Neuronal stem cell (in vitro differentiated cells): Measurements from ENCODE around the gene LCLAT1.
A peak's percentile ranks its signal among the peaks of the same experiment; 100 is the strongest.

Source experiments
- DNase-seq: peaks from one replicate; pipeline ENCODE4 v3.0.0-alpha.2; 2013; ENCODE audit warnings: low spot score
- H2AFZ ChIP-seq: one replicate; pipeline ENCODE4 v1.6.1; 2013; ENCODE audit warnings: mild to moderate bottlenecking, low read length, inconsistent platforms
- H2AK5ac ChIP-seq: 2 replicates; pipeline ENCODE4 v1.6.1; 2013; ENCODE audit warnings: low read depth, mild to moderate bottlenecking, inconsistent platforms, low read length, moderate library complexity, mixed read lengths
- H2BK120ac ChIP-seq: 2 replicates; pipeline ENCODE4 v1.6.1; 2013; ENCODE audit warnings: low read depth, mild to moderate bottlenecking, inconsistent platforms, low read length, moderate library complexity, mixed read lengths
- H2BK12ac ChIP-seq: one replicate; pipeline ENCODE4 v1.6.1; 2013; ENCODE audit warnings: low read length, inconsistent platforms
- H2BK15ac ChIP-seq: 2 replicates; pipeline ENCODE4 v1.6.1; 2013; ENCODE audit warnings: mild to moderate bottlenecking, low read length, inconsistent platforms, mixed read lengths
- H2BK5ac ChIP-seq: one replicate; pipeline ENCODE4 v1.6.1; 2013; ENCODE audit warnings: inconsistent platforms, mild to moderate bottlenecking, low read length, moderate library complexity
- H3K14ac ChIP-seq: one replicate; pipeline ENCODE4 v1.6.1; 2013; ENCODE audit warnings: low read length, inconsistent platforms
- H3K18ac ChIP-seq: 2 replicates; pipeline ENCODE4 v1.6.1; 2013; ENCODE audit warnings: low read length, inconsistent platforms
- H3K23ac ChIP-seq: 2 replicates; pipeline ENCODE4 v1.6.1; 2013; ENCODE audit warnings: low read depth, mild to moderate bottlenecking, mixed read lengths, low read length, inconsistent platforms; ENCODE audit not compliant: poor library complexity
- H3K27ac ChIP-seq: replicated peaks from 3 replicates; pipeline ENCODE4 v1.5.1; 2013; ENCODE audit warnings: low read length, inconsistent platforms
- H3K27me3 ChIP-seq, 3 experiments: 2 replicates each; pipeline ENCODE4 v1.6.1; 2013; ENCODE audit warnings: low read length in 3 of 3, mild to moderate bottlenecking in 2 of 3, inconsistent platforms in 1 of 3, low read depth in 1 of 3, mixed read lengths in 1 of 3, moderate library complexity in 1 of 3; ENCODE audit not compliant: control insufficient read depth in 3 of 3, insufficient read depth in 3 of 3
- H3K36me3 ChIP-seq, 2 donors: replicated peaks in 1 of 2; 2 replicates each; pipeline ENCODE4 v1.6.1; 2013; ENCODE audit warnings: low read length in 2 of 2; ENCODE audit not compliant: control insufficient read depth in 2 of 2, insufficient read depth in 2 of 2
- H3K4ac ChIP-seq: 2 replicates; pipeline ENCODE4 v1.6.1; 2013; ENCODE audit warnings: inconsistent platforms, mild to moderate bottlenecking, low read length, moderate library complexity
- H3K4me1 ChIP-seq, 2 donors: 1 replicate in 1 of 2; 2 replicates in 1 of 2; pipeline ENCODE4 v1.6.1; 2013; ENCODE audit warnings: low read length in 2 of 2, low read depth in 1 of 2; ENCODE audit not compliant: control insufficient read depth in 2 of 2, insufficient read depth in 1 of 2
- H3K4me2 ChIP-seq: one replicate; pipeline ENCODE4 v1.6.1; 2013; ENCODE audit warnings: mild to moderate bottlenecking, low read length, inconsistent platforms; ENCODE audit not compliant: insufficient read depth, poor library complexity, severe bottlenecking
- H3K4me3 ChIP-seq, 2 donors: 2 replicates each; pipeline ENCODE4 v1.5.1; 2013; ENCODE audit warnings: low read length in 2 of 2, mild to moderate bottlenecking in 2 of 2, inconsistent platforms in 1 of 2, moderate library complexity in 1 of 2
- H3K79me1 ChIP-seq: one replicate; pipeline ENCODE4 v1.6.1; 2013; ENCODE audit warnings: low read depth, mild to moderate bottlenecking, inconsistent platforms, low read length, moderate library complexity
- H3K9ac ChIP-seq: one replicate; pipeline ENCODE4 v1.6.1; 2013; ENCODE audit warnings: mild to moderate bottlenecking, low read depth, low read length, inconsistent platforms; ENCODE audit not compliant: poor library complexity
- H3K9me3 ChIP-seq, 2 donors: replicated peaks in 1 of 2; 2 replicates each; pipeline versions ENCODE3 to v1.6.1; 2013; ENCODE audit warnings: low read length in 2 of 2, mild to moderate bottlenecking in 2 of 2, inconsistent platforms in 1 of 2, low read depth in 1 of 2, mixed read lengths in 1 of 2, moderate library complexity in 1 of 2; ENCODE audit not compliant: control insufficient read depth in 2 of 2, insufficient read depth in 1 of 2
- H4K8ac ChIP-seq: one replicate; pipeline ENCODE4 v1.6.1; 2013; ENCODE audit warnings: low read depth, mild to moderate bottlenecking, inconsistent platforms, low read length, moderate library complexity
- H4K91ac ChIP-seq: one replicate; pipeline ENCODE4 v1.6.1; 2013; ENCODE audit warnings: low read length, low read depth, mild to moderate bottlenecking, inconsistent platforms; ENCODE audit not compliant: poor library complexity
- WGBS, 2 donors: extraction: QIAGEN DNeasy Blood & Tissue Kit; methylation state at CpG; one replicate each; pipeline ENCODE4 v1.1.7; 2013; ENCODE audit warnings: missing lambda C conversion rate in 2 of 2, mixed read lengths in 1 of 2; ENCODE audit not compliant: insufficient read length in 2 of 2, insufficient replicate concordance in 1 of 2; ENCODE audit errors: extremely low coverage in 2 of 2; 5-methylcytosine and 5-hydroxymethylcytosine counted together

Gene LCLAT1

GRCh38 chr2:30444273-30444672 lies 2.8 kb upstream of the LCLAT1 start:
- no peak overlapping the region for H2BK15ac ChIP-seq
- H3K4me2 ChIP-seq = no peak overlapping the region
- no CpG with 5 or more reads among the region's 3 CpGs for WGBS, 2 donors
- H3K36me3 ChIP-seq = no peaks in the 10 kb centered on the region
- no peak overlapping the region for H4K91ac ChIP-seq
- no peak overlapping the region for H3K4me3 ChIP-seq
- no peak overlapping the region for H2BK120ac ChIP-seq
- no peak overlapping the region for H3K9ac ChIP-seq
- no peak overlapping the region for H4K8ac ChIP-seq
- H3K4ac ChIP-seq = no peak overlapping the region
- H3K9me3 ChIP-seq = no peaks in the 10 kb centered on the region
- H2AK5ac ChIP-seq = no peak overlapping the region
- no peak overlapping the region for H3K18ac ChIP-seq
- H3K79me1 ChIP-seq = peaks cover 5% of the 10 kb centered on the region
- H3K14ac ChIP-seq = no peak overlapping the region
- H3K27ac ChIP-seq = no peak overlapping the region
- H3K4me1 ChIP-seq = peaks cover 3 to 4% of the 10 kb centered on the region in 2 donors
- no peak overlapping the region for H3K23ac ChIP-seq
- no peak overlapping the region for H2BK12ac ChIP-seq
- DNase-seq = no peak
- peaks cover 0 to 6% (median 0%) of the 10 kb centered on the region in 3 experiments for H3K27me3 ChIP-seq
- H2BK5ac ChIP-seq = no peak overlapping the region
- H2AFZ ChIP-seq = no peak overlapping the region

GRCh38 chr2:30445266-30445821 lies 1.7 kb upstream of the LCLAT1 start:
- Histone ChIP-seq H3K23ac (no peak overlapping the region), H4K91ac (no peak overlapping the region), H3K79me1 (peaks cover 5% of the 10 kb centered on the region), H3K27me3 (peaks cover 0 to 6% (median 0%) of the 10 kb centered on the region in 3 experiments), H3K27ac (no peak overlapping the region), H2BK120ac (no peak overlapping the region), H2BK15ac (peak overlapping the region; percentile 63), H2AFZ (no peak overlapping the region), H3K36me3 (peaks cover 0 to 5% of the 10 kb centered on the region in 2 donors), H4K8ac (no peak overlapping the region), H2BK5ac (no peak overlapping the region), H3K9me3 (no peaks in the 10 kb centered on the region), H2BK12ac (no peak overlapping the region), H3K14ac (no peak overlapping the region), H3K4me3 (no peak overlapping the region), H3K4me2 (no peak overlapping the region), H3K4ac (no peak overlapping the region), H3K9ac (no peak overlapping the region), H3K18ac (no peak overlapping the region), H2AK5ac (no peak overlapping the region), H3K4me1 (peaks cover 3 to 4% of the 10 kb centered on the region in 2 donors)
- no CpG with 5 or more reads among the region's 6 CpGs for WGBS, 2 donors
- no peak for DNase-seq

GRCh38 chr2:30446602-30447148 lies 371 bp upstream of the LCLAT1 start:
- H3K4me2 ChIP-seq = peak overlapping the region; percentile 85
- H2BK12ac ChIP-seq = no peak overlapping the region
- no peak overlapping the region for H3K14ac ChIP-seq
- H3K4ac ChIP-seq = no peak overlapping the region
- H3K79me1 ChIP-seq = peaks cover 5% of the 10 kb centered on the region
- H2BK120ac ChIP-seq = no peak overlapping the region
- no peak overlapping the region for H3K27ac ChIP-seq
- no peak overlapping the region for H2BK15ac ChIP-seq
- no peak overlapping the region for H4K8ac ChIP-seq
- peaks cover 0 to 13% of the 10 kb centered on the region in 2 donors for H3K36me3 ChIP-seq
- H4K91ac ChIP-seq = no peak overlapping the region
- H3K9ac ChIP-seq = no peak overlapping the region
- H3K4me1 ChIP-seq = peaks cover 3 to 4% of the 10 kb centered on the region in 2 donors
- no peaks in the 10 kb centered on the region for H3K9me3 ChIP-seq
- peak overlapping the region; percentile 87 for H3K23ac ChIP-seq
- peak overlapping the region; percentile 92 to 97 for H3K4me3 ChIP-seq
- peaks cover 0 to 3% (median 0%) of the 10 kb centered on the region in 3 experiments for H3K27me3 ChIP-seq
- no peak for DNase-seq
- H3K18ac ChIP-seq = no peak overlapping the region
- no peak overlapping the region for H2BK5ac ChIP-seq
- H2AK5ac ChIP-seq = no peak overlapping the region
- peak overlapping the region; percentile 99 for H2AFZ ChIP-seq
- no CpG with 5 or more reads among the region's 12 CpGs for WGBS, 2 donors

- no CpG with 5 or more reads among the region's 4 CpGs for WGBS, 2 donors
- no peak overlapping the region for H3K9ac ChIP-seq
Observed at GRCh38 chr2:30448308-30448707, 1.3 kb downstream of the LCLAT1 start.

More at GRCh38 chr2:30448308-30448707, 1.3 kb downstream of the LCLAT1 start:
- no peak overlapping the region for H3K4ac ChIP-seq
- peak overlapping the region in 1 of 2 donors; percentile 92 for H3K4me3 ChIP-seq
- H3K27ac ChIP-seq = no peak overlapping the region
- peaks cover 5% of the 10 kb centered on the region for H3K79me1 ChIP-seq
- H2BK120ac ChIP-seq = no peak overlapping the region
- H2BK5ac ChIP-seq = no peak overlapping the region
- no peaks in the 10 kb centered on the region for H3K9me3 ChIP-seq
- peaks cover 0 to 3% (median 0%) of the 10 kb centered on the region in 3 experiments for H3K27me3 ChIP-seq
- H4K91ac ChIP-seq = no peak overlapping the region
- H2AFZ ChIP-seq = no peak overlapping the region
- H3K18ac ChIP-seq = no peak overlapping the region
- no peak overlapping the region for H3K23ac ChIP-seq
- peaks cover 3 to 4% of the 10 kb centered on the region in 2 donors for H3K4me1 ChIP-seq
- no peak overlapping the region for H2AK5ac ChIP-seq
- DNase-seq = no peak
- H2BK12ac ChIP-seq = no peak overlapping the region
- H3K4me2 ChIP-seq = no peak overlapping the region
- H2BK15ac ChIP-seq = no peak overlapping the region
- peaks cover 0 to 13% of the 10 kb centered on the region in 2 donors for H3K36me3 ChIP-seq
- no peak overlapping the region for H3K14ac ChIP-seq
- H4K8ac ChIP-seq = no peak overlapping the region
